Activated CD8-positive, alpha-beta memory T cell treated with anti-CD3 and anti-CD28 coated beads, Interleukin-2, amount 10 ng/mL, durations not matched to agents 7 days and 5 days (primary cell): Measurements from ENCODE around the gene TINAGL1. TPM values are rescaled to one million over a fixed set of nuclear protein-coding genes. Genes with fewer than 3 reads are reported as not detected.

ENCODE experiments used
- ATAC-seq: fragments of 150-1000 bp; cut with Tn5 transposase; one replicate; pipeline ENCODE4 v1.10.0; 2021; ENCODE audit warnings: moderate library complexity
- CTCF ChIA-PET: fragments of 350-600 bp; sonication (Branson Sonifier 250); formaldehyde crosslinking; loops from one replicate; lab custom pipeline; 2021; ENCODE audit warnings: antibody characterized with exemption; lab: Charles Lee
- DNase-seq: peaks from one replicate; pipeline ENCODE4 v3.0.0-alpha.2; 2020
- H3K27ac Mint-ChIP-seq: one replicate; pipeline ENCODE4 v1.8.0; 2021; ENCODE audit warnings: mild to moderate bottlenecking, mixed read lengths
- H3K27me3 Mint-ChIP-seq: one replicate; pipeline ENCODE4 v1.8.0; 2021; ENCODE audit warnings: mixed read lengths
- H3K36me3 Mint-ChIP-seq: one replicate; pipeline ENCODE4 v1.8.0; 2021; ENCODE audit warnings: mild to moderate bottlenecking, mixed read lengths
- H3K4me1 Mint-ChIP-seq: one replicate; pipeline ENCODE4 v1.8.0; 2021; ENCODE audit warnings: mixed read lengths
- H3K4me3 Mint-ChIP-seq: one replicate; pipeline ENCODE4 v1.8.0; 2021; ENCODE audit warnings: mild to moderate bottlenecking, moderate library complexity, mixed read lengths
- H3K9me3 Mint-ChIP-seq: one replicate; pipeline ENCODE4 v1.8.0; 2022; ENCODE audit warnings: low read depth, mixed read lengths
- total RNA-seq, 2 experiments: library from RNA; stranded (reverse); gene quantifications; one replicate each; pipeline ENCODE4 v1.2.3, GENCODE V29; 2021

TINAGL1 gene
- total RNA-seq, 2 experiments from 2014 or later = not detected

DNA sequence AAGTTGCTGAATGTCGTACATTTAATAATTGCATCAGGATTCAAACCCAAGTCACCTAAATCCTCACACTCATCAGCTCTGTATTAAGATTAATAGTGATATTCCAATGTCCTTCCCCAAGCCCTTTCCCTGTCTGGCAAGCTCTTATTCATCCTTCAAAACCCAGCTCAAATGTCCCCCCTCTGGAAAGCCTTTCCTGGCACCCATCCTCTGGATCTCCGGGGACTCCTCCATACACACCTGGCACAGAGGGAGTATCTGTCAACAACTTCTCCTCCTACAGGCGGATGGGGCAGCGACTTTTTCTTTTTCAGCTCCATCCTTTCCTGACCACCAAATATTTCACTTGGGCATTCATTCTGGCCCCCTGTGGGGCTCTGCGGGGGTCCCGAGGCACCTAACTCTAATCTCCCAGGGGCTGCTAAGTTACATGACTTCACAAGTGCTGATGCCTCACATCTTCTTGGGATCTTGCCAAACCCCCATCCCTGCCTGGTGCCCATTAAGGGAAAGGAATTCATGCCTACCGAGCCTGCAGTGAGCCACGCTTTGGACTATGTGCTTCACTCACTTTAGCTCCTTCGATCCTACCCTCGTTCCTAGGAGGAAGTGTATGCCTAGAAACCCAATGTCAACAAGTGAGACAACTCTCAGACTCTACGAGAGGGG is 15.2 kb downstream of the TINAGL1 start:
- CTCF ChIA-PET = interaction anchor here (1.2 to 2.1 kb wide), 4 partner anchors 26 to 197 kb away, joined by 3 to 5 read pairs (median 4); no protein-coding TSS in a partner anchor
- H3K4me1 Mint-ChIP-seq = peaks cover 6% of the 10 kb centered on the region
- no peak overlapping the region for H3K27ac Mint-ChIP-seq
- no peaks in the 10 kb centered on the region for H3K36me3 Mint-ChIP-seq
- H3K4me3 Mint-ChIP-seq = no peak overlapping the region
- DNase-seq = no peak
- H3K27me3 Mint-ChIP-seq = peaks cover 24% of the 10 kb centered on the region
- ATAC-seq = no peak
- H3K9me3 Mint-ChIP-seq = no peaks in the 10 kb centered on the region

DNA sequence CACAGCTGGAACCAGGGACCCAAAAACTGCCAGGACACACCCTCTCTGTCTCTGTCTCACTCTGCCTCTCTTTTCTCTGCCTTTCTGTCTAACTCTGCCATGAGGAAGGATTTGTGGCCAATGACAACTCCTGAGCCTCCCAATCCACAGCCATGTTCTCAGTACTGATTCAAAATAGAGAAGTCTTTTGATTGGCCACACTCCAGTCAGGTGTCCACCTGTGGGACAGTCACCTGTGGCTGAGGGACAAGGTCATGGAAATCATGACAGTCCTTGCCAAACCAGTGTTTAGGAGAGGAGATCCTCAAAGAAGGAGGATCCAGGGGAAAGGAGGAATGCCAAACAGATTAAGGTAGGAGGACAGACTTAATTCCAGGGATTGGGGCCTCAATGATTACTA is 15.8 kb downstream of the TINAGL1 start:
- no peak for ATAC-seq
- no peak overlapping the region for H3K4me3 Mint-ChIP-seq
- H3K27me3 Mint-ChIP-seq = peaks cover 24% of the 10 kb centered on the region
- DNase-seq = no peak
- CTCF ChIA-PET = interaction anchor here (0.9 to 2.1 kb wide), 4 partner anchors 27 to 197 kb away, joined by 3 to 5 read pairs (median 4); no protein-coding TSS in a partner anchor
- H3K9me3 Mint-ChIP-seq = no peaks in the 10 kb centered on the region
- no peaks in the 10 kb centered on the region for H3K36me3 Mint-ChIP-seq
- H3K27ac Mint-ChIP-seq = no peak overlapping the region
- peaks cover 9% of the 10 kb centered on the region for H3K4me1 Mint-ChIP-seq

GRCh38 chr1:31593136-31593665 is 16.9 kb downstream of the TINAGL1 start:
- Mint-ChIP-seq H3K36me3 (no peaks in the 10 kb centered on the region), H3K27ac (no peak overlapping the region), H3K4me1 (peaks cover 9% of the 10 kb centered on the region), H3K27me3 (peaks cover 23% of the 10 kb centered on the region), H3K9me3 (no peaks in the 10 kb centered on the region), H3K4me3 (no peak overlapping the region)
- no peak for ATAC-seq
- no peak for DNase-seq
- CTCF ChIA-PET = interaction anchor here (0.8 to 1.9 kb wide), 7 partner anchors 10 to 44 kb away, joined by 3 to 5 read pairs (median 3); partner anchors contain the start of gene HCRTR1

DNA sequence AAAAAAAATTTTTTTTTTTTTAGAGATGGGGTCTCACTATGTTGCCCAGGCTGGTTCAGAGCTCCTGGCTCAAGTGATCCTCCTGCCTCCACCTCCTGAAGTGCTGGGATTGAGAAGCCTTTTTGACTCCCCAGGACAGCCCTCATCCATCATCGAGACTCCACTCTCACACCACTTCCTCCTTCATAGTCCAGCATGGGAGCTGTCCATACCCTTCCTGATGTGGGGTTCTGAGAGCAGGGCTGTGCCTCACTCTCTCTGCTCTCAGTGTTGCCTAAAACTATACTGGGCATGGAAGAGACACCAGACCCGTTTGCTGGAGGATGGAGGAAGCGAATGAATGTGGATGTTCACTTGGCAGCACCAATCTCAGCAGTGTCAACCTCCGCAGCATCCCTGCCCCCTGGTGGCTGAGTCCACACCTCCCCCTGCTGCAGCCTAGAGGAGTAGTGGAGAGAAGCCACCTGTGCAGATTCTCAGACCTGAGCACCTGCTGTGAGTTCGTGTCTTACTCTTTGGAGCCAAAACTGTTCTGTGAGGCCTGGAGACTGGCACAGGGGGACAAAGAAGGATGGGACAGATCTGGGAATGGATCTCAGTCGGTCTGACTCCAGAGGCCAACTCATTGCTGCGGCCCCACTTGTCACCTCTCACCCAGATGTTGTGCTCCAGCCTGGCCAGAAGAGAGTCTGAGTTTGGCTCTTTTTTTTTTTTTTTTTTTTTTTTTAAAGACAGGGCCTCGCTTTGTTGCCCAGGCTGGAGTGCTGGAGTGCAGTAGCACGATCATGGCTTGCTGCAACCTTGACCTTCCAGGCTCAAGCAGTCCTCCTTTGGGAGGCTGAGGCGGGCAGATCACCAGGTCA is 17.7 kb downstream of the TINAGL1 start:
- peaks cover 23% of the 10 kb centered on the region for H3K27me3 Mint-ChIP-seq
- no peak overlapping the region for H3K27ac Mint-ChIP-seq
- ATAC-seq (peak; percentile 95), DNase-seq (peak; percentile 85)
- H3K4me1 Mint-ChIP-seq = peaks cover 9% of the 10 kb centered on the region
- H3K36me3 Mint-ChIP-seq = no peaks in the 10 kb centered on the region
- H3K9me3 Mint-ChIP-seq = no peaks in the 10 kb centered on the region
- CTCF ChIA-PET = interaction anchor here (0.8 to 1.9 kb wide), 9 partner anchors 9 to 195 kb away, joined by 3 to 5 read pairs (median 3); partner anchors contain the start of gene HCRTR1
- H3K4me3 Mint-ChIP-seq = no peak overlapping the region

GRCh38 chr1:31595836-31596736 is 19.8 kb downstream of the TINAGL1 start:
- no peak overlapping the region for H3K4me3 Mint-ChIP-seq
- H3K27me3 Mint-ChIP-seq = peaks cover 23% of the 10 kb centered on the region
- peaks cover 10% of the 10 kb centered on the region for H3K4me1 Mint-ChIP-seq
- H3K9me3 Mint-ChIP-seq = no peaks in the 10 kb centered on the region
- DNase-seq (no peak), ATAC-seq (no peak)
- no peaks in the 10 kb centered on the region for H3K36me3 Mint-ChIP-seq
- no peak overlapping the region for H3K27ac Mint-ChIP-seq
- CTCF ChIA-PET = interaction anchor here (1.0 to 2.1 kb wide), 7 partner anchors 8 to 201 kb away, joined by 3 to 7 read pairs (median 4); no protein-coding TSS in a partner anchor

- H3K27me3 Mint-ChIP-seq = peaks cover 28% of the 10 kb centered on the region
- peaks cover 14% of the 10 kb centered on the region for H3K4me1 Mint-ChIP-seq
- DNase-seq (no peak), ATAC-seq (no peak)
- H3K4me3 Mint-ChIP-seq = no peak overlapping the region
- no peaks in the 10 kb centered on the region for H3K36me3 Mint-ChIP-seq
- CTCF ChIA-PET = interaction anchor here (1.0 to 2.1 kb wide), 7 partner anchors 9 to 202 kb away, joined by 3 to 7 read pairs (median 4); no protein-coding TSS in a partner anchor
- no peaks in the 10 kb centered on the region for H3K9me3 Mint-ChIP-seq
- H3K27ac Mint-ChIP-seq = no peak overlapping the region
Observed at GRCh38 chr1:31596737-31597097, 20.4 kb downstream of the TINAGL1 start.

GRCh38 chr1:31598980-31599379 is 22.7 kb downstream of the TINAGL1 start:
- Mint-ChIP-seq H3K36me3 (no peaks in the 10 kb centered on the region), H3K4me3 (no peak overlapping the region), H3K27me3 (peaks cover 20% of the 10 kb centered on the region), H3K9me3 (no peaks in the 10 kb centered on the region), H3K27ac (no peak overlapping the region), H3K4me1 (peaks cover 14% of the 10 kb centered on the region)
- DNase-seq (no peak), ATAC-seq (no peak)
- CTCF ChIA-PET = no interaction called here

- no peak overlapping the region for H3K27ac Mint-ChIP-seq
- peaks cover 19% of the 10 kb centered on the region for H3K27me3 Mint-ChIP-seq
- no peak overlapping the region for H3K4me3 Mint-ChIP-seq
- H3K9me3 Mint-ChIP-seq = no peaks in the 10 kb centered on the region
- H3K4me1 Mint-ChIP-seq = peaks cover 18% of the 10 kb centered on the region
- CTCF ChIA-PET = interaction anchor here (1.0 kb wide), 1 partner anchor 17 kb away, joined by 4 read pairs; the partner anchor contains the start of gene HCRTR1
- H3K36me3 Mint-ChIP-seq = no peaks in the 10 kb centered on the region
- ATAC-seq (no peak), DNase-seq (no peak)
Observed at GRCh38 chr1:31600641-31601040, 24.3 kb downstream of the TINAGL1 start.

- no peak for DNase-seq
- Mint-ChIP-seq H3K27me3 (peaks cover 15% of the 10 kb centered on the region), H3K9me3 (no peaks in the 10 kb centered on the region), H3K27ac (no peak overlapping the region), H3K4me1 (peaks cover 21% of the 10 kb centered on the region), H3K4me3 (no peak overlapping the region), H3K36me3 (peaks cover 2% of the 10 kb centered on the region)
- ATAC-seq = no peak
- CTCF ChIA-PET = no interaction called here
Observed at GRCh38 chr1:31602081-31602480, 25.8 kb downstream of the TINAGL1 start.

DNA sequence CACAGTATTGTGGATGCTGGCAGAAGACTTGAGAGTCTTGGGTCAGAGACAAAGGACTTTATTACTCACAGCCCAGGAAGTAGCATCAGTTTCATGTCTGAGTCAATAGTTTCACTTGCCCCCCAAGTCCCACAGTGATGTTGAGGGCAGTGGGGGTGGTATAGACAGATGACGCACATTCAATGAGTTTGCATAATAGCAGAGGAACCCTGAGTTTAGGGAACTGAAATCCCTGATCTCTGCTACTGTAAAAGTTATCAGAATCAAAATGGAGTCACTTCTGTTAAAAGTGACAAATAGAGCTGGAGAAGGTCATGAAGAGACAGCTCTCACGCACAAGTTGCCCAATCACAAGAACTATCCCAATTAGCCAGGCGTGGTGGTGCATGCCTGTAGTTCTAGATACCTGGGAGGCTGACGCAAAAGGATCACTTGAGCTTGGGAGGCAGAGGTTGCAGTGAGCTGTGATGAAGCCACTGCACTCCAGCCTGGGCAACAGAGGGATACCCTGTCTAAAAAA is 29.7 kb downstream of the TINAGL1 start:
- Mint-ChIP-seq H3K4me3 (no peak overlapping the region), H3K36me3 (peaks cover 2% of the 10 kb centered on the region), H3K27ac (peak overlapping the region; percentile 75), H3K27me3 (peaks cover 15% of the 10 kb centered on the region), H3K4me1 (peaks cover 21% of the 10 kb centered on the region), H3K9me3 (no peaks in the 10 kb centered on the region)
- CTCF ChIA-PET = interaction anchor here (0.7 to 4.5 kb wide), 5 partner anchors 9 to 57 kb away, joined by 3 to 17 read pairs (median 4); partner anchors contain the start of gene HCRTR1
- ATAC-seq = peak; percentile 98
- DNase-seq = peak; percentile 80

- no peak for ATAC-seq
- Mint-ChIP-seq H3K36me3 (peaks cover 2% of the 10 kb centered on the region), H3K4me3 (no peak overlapping the region), H3K27me3 (peaks cover 13% of the 10 kb centered on the region), H3K4me1 (peaks cover 20% of the 10 kb centered on the region), H3K27ac (no peak overlapping the region), H3K9me3 (no peaks in the 10 kb centered on the region)
- CTCF ChIA-PET = interaction anchor here (0.6 to 4.5 kb wide), 2 partner anchors 11 to 1495 kb away, joined by 3 to 17 read pairs; partner anchors contain the start of gene HCRTR1
- DNase-seq = no peak
Observed at GRCh38 chr1:31607360-31607759, 31.0 kb downstream of the TINAGL1 start.

DNA sequence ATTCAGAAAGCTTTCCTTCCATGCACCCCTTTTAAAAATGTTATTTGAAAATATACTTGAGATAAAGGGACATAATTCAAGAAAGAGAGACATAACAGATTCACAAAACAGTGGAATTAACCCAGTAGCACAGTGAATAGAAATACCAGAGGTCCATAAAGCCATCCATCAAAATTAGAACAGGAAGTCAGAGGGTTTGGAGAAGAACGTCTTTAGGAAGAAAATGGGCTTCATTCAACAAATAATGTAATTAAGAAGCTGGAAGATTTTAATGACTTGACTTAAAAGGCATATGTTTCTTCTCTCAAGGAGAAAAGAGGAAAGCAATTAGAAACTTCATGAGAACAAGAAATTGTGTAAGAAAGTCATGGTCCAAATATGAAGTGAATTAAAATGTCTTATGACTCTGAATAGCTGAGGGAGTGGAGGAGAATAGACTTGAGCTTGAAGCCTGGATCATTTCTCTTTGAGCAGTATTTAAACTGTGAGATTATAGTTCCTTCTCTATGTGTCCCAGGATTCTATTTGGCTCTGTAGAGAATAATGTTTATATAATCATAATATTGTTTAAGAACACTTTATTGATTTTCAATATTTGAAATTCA is 33.3 kb downstream of the TINAGL1 start:
- Mint-ChIP-seq H3K4me1 (peaks cover 20% of the 10 kb centered on the region), H3K27ac (no peak overlapping the region), H3K36me3 (peaks cover 2% of the 10 kb centered on the region), H3K4me3 (no peak overlapping the region), H3K9me3 (no peaks in the 10 kb centered on the region), H3K27me3 (peaks cover 10% of the 10 kb centered on the region)
- ATAC-seq (no peak), DNase-seq (no peak)
- CTCF ChIA-PET = interaction anchor here (0.8 to 1.7 kb wide), 3 partner anchors 9 to 60 kb away, joined by 3 to 6 read pairs (median 3); no protein-coding TSS in a partner anchor
